Subcutaneous adipose tissue (tissue), 4 donors: Measurements from ENCODE around the gene ZNF609. TPM values are rescaled to one million over a fixed set of nuclear protein-coding genes. Genes with fewer than 3 reads are reported as not detected.

Experiments
- total RNA-seq, 4 donors: library from RNA; depleted of rRNA; stranded (reverse); fragments of >200 nt; gene quantifications; one replicate each; pipeline ENCODE4 v1.1.0, GENCODE V29; 2016
- TF ChIP-seq, protein P1 (sequence below): fragments of 450-650 bp; IDR thresholded peaks from one replicate; pipeline ENCODE4 v1.5.1; 2016; ENCODE audit warnings: low read depth, mild to moderate bottlenecking, control low read depth, antibody characterized with exemption, moderate library complexity

Gene ZNF609
- total RNA-seq, 4 donors from 2014 or later = 23.0 to 26.9 (median 24.1) TPM

DNA sequence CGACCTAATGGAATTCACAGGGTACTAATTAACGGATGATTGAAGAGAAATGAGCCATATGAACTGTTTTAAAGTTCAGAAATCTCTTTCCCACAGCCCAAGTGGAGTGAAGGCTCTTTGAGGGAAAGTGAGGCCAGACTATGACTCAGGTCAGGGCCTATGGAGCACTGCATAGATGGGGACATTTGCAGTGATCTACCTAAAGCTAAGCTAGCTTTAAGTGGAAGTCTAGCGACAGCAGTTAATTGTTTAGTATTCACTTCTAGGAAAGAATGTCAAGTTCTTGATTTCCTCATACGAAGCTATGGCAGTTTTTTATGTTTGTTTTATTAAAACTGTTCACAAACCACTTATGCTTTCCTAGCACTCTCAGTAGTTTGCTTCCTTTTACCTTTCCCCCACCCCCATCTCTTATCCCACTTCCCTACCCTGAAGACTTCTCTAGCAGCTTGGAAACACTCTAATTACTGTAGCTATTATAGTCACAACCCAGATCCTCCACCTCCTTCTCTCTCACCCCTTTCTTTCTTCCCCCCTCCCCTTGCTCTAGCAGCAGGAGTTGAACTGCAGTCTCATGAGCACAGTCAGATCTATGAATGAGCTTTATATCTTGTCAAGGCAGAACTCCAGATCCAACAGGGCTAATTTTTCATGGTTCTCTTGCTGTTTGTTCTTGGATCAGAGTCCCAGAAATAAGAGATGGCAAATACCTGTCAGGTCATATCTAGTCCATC is 6.2 kb downstream of the ZNF609 start:
- TF ChIP-seq, protein P1, sequence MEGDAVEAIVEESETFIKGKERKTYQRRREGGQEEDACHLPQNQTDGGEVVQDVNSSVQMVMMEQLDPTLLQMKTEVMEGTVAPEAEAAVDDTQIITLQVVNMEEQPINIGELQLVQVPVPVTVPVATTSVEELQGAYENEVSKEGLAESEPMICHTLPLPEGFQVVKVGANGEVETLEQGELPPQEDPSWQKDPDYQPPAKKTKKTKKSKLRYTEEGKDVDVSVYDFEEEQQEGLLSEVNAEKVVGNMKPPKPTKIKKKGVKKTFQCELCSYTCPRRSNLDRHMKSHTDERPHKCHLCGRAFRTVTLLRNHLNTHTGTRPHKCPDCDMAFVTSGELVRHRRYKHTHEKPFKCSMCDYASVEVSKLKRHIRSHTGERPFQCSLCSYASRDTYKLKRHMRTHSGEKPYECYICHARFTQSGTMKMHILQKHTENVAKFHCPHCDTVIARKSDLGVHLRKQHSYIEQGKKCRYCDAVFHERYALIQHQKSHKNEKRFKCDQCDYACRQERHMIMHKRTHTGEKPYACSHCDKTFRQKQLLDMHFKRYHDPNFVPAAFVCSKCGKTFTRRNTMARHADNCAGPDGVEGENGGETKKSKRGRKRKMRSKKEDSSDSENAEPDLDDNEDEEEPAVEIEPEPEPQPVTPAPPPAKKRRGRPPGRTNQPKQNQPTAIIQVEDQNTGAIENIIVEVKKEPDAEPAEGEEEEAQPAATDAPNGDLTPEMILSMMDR = no peak

DNA sequence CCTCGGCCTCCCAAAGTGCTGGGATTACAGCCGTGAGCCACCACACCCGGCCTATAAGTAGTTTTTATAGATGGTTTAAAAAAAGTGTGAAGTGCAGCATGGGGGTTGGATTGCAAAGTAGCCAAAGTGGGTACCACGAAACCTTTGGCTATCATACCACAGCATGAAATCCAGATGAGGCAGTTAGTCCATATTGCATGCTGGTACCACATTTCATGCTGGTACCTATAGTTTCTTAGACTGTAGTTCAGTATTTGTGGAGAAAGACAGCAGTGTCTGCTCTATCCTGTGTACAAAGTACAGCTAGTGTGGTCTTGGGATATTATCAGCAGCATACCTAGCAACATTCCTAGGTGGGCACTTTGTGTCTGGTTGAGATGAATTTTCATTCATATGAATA is 11.8 kb downstream of the ZNF609 start:
- TF ChIP-seq, protein P1 = no peak

DNA sequence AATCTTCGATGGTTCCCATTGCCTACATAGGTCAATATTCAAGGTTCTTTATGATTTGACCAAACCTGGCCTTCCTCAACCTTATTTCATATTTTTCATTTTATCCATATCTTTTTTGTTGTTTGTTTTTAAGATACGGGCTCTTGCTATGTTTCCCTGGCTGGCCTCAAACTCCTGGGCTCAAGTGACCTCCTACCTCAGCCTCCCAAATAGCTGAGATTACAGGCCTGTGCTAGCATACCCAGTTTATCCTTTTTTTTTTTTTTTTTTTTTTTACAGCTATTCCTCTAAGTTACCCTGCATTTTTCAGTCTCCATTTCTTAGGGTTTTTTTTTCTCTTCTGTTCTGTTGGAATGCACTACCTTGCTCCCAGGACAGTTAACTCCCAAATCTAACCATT is 14.5 kb downstream of the ZNF609 start:
- TF ChIP-seq, protein P1 = no peak

DNA sequence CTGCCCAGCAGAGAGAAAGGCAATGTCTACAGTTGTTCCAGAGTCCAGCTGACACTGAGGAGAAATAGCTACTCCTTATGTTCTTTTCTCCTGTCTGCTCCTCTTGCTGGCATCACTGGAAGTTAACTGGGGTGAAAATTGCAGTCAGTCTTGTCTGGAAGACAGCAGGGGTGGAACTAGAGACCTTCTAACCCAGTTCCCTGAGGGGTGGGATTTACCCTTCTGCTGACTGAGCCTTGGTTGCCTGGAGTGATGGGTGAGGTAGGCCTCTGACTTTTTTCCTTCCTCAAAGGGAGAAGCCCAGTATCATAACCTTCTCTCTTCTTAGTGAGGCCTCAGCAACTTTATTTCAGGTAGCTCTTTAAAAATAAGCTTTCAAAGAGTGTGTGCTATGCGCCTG is 16.2 kb downstream of the ZNF609 start:
- TF ChIP-seq, protein P1 = no peak

DNA sequence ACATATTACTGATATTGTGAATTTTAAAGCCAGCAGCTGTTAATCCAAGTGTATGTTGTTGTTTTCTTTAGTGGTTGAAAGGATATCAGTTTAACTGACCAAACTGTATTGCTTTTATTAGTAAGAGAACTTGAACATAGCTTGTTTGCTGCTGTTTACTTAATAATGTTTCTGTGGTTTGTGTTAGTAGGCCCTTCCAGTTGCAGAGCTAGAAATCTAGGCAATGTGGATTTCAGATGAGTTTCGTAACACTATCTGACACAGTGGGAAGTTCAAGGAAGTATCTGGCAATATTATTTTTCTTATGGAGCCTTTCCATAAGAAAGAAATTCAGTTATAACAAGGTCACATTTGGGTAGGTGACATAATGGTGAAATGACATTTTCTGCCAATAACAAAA is 18.5 kb downstream of the ZNF609 start:
- TF ChIP-seq, protein P1 = no peak

DNA sequence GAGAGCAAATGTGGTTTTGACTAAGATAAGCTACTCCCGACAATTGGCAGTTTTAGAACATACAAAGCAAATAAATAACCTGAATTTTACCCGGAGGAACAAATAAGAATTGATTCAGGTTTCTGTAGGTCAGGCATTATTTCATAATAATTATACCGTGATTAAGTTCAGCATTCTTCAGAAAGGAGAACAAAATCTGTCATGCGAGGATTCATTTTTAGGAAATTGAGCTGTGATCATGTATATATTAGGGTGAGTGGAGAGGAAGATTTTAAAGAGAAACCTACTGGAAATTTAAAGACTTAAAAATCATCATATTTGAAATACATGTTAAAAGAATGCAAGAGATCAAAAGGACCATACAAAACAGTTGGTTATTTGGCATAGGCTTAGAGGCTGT is 20.5 kb downstream of the ZNF609 start:
- TF ChIP-seq, protein P1 = no peak

DNA sequence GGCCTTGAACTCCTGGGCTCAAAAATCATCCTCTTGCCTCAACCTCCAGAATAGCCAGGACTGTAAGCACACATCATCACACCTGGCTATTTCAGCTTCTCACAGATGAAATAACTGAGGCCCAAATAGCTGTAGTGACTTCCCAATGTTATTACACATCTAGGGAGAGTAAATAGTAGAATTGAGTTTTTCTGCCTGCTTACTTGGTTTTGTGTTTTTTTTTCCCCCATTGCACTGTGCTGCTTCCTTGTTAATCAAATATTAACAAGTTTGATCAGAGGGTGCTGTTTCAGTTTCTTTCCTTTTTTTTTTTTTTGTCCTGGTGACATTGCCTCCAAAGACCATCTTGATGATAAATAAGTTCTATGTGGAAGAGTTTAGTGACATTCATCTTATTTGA is 23.4 kb downstream of the ZNF609 start:
- TF ChIP-seq, protein P1 = no peak
